CD14-positive monocyte (primary cell): Measurements from ENCODE around the gene APOB. TPM values are rescaled to one million over a fixed set of nuclear protein-coding genes. Genes with fewer than 3 reads are reported as not detected.

Experiments
- DNase-seq, 3 donors: peaks; one replicate each; pipeline ENCODE4 v3.0.0-alpha.2; 2011 to 2022
- H2AFZ ChIP-seq: 2 replicates; pipeline ENCODE4 v1.6.0; 2012; ENCODE audit warnings: mild to moderate bottlenecking, low read depth, low read length, inconsistent platforms; ENCODE audit not compliant: insufficient read depth, poor library complexity, severe bottlenecking
- H3K27ac ChIP-seq, 2 donors: 1 replicate in 1 of 2; 2 replicates in 1 of 2; pipeline ENCODE4 v1.5.1; 2012 to 2013; ENCODE audit warnings: low read length in 2 of 2, control low read depth in 1 of 2, inconsistent platforms in 1 of 2, low read depth in 1 of 2, mild to moderate bottlenecking in 1 of 2
- H3K27me3 ChIP-seq, 2 donors: one replicate each; pipeline versions ENCODE4 v1.6.0 to v1.6.1; 2011 to 2013; ENCODE audit warnings: low read length in 2 of 2; ENCODE audit not compliant: control insufficient read depth in 2 of 2, insufficient read depth in 2 of 2
- H3K36me3 ChIP-seq, 2 donors: replicated peaks in 1 of 2; 1 replicate in 1 of 2; 2 replicates in 1 of 2; pipeline versions ENCODE4 v1.5.1 to v1.6.1; 2012 to 2013; ENCODE audit warnings: low read length in 2 of 2, control low read depth in 1 of 2, inconsistent platforms in 1 of 2, mild to moderate bottlenecking in 1 of 2; ENCODE audit not compliant: insufficient read depth in 2 of 2, control insufficient read depth in 1 of 2
- H3K4me1 ChIP-seq, 2 donors: 1 replicate in 1 of 2; 2 replicates in 1 of 2; pipeline versions ENCODE4 v1.5.1 to v1.6.1; 2012 to 2013; ENCODE audit warnings: low read length in 2 of 2, control low read depth in 1 of 2, inconsistent platforms in 1 of 2, mild to moderate bottlenecking in 1 of 2, moderate library complexity in 1 of 2; ENCODE audit not compliant: insufficient read depth in 2 of 2, control insufficient read depth in 1 of 2
- H3K4me2 ChIP-seq: replicated peaks from 2 replicates; pipeline ENCODE3; 2012; ENCODE audit warnings: low read length, moderate library complexity, mild to moderate bottlenecking; ENCODE audit not compliant: poor library complexity, severe bottlenecking; ENCODE audit errors: extremely low read depth
- H3K4me3 ChIP-seq, 3 experiments: fragments of 200-600 bp in 1 of 3; sonication (generic) in 1 of 3; replicated peaks in 1 of 3; 1 replicate in 2 of 3; 2 replicates in 1 of 3; pipeline ENCODE4 v1.5.1; 2011 to 2013; ENCODE audit warnings: low read length in 3 of 3, mild to moderate bottlenecking in 3 of 3, control low read depth in 2 of 3, low read depth in 2 of 3, inconsistent platforms in 1 of 3, moderate library complexity in 1 of 3
- H3K79me2 ChIP-seq: 2 replicates; pipeline ENCODE4 v1.6.0; 2012; ENCODE audit warnings: mild to moderate bottlenecking, control low read depth, inconsistent platforms, low read length, moderate library complexity; ENCODE audit not compliant: insufficient read depth
- H3K9ac ChIP-seq: 2 replicates; pipeline ENCODE4 v1.6.0; 2017; ENCODE audit warnings: low read length, mild to moderate bottlenecking; ENCODE audit not compliant: insufficient read depth, poor library complexity, severe bottlenecking
- H3K9me3 ChIP-seq, 2 donors: replicated peaks in 1 of 2; 1 replicate in 1 of 2; 2 replicates in 1 of 2; pipeline versions ENCODE4 v1.5.1 to v1.6.1; 2012 to 2013; ENCODE audit warnings: low read length in 2 of 2, control low read depth in 1 of 2; ENCODE audit not compliant: control insufficient read depth in 1 of 2, insufficient read depth in 1 of 2
- H4K20me1 ChIP-seq: 2 replicates; pipeline ENCODE4 v1.6.0; 2012; ENCODE audit warnings: mild to moderate bottlenecking, low read length, control low read depth, moderate library complexity; ENCODE audit not compliant: insufficient read depth
- H3K27ac Mint-ChIP-seq, 7 donors: one replicate each; pipeline ENCODE4 v1.8.0; 2020; ENCODE audit warnings: mild to moderate bottlenecking in 7 of 7, mixed read lengths in 7 of 7, moderate library complexity in 6 of 7, inconsistent platforms in 2 of 7
- H3K27me3 Mint-ChIP-seq, 3 donors: one replicate each; pipeline ENCODE4 v1.8.0; 2021 to 2022; ENCODE audit warnings: low read depth in 3 of 3, mild to moderate bottlenecking in 3 of 3, mixed read lengths in 3 of 3, moderate library complexity in 3 of 3, inconsistent platforms in 1 of 3
- H3K36me3 Mint-ChIP-seq, 2 donors: one replicate each; pipeline ENCODE4 v1.8.0; 2020; ENCODE audit warnings: mixed read lengths in 2 of 2, inconsistent platforms in 1 of 2, mild to moderate bottlenecking in 1 of 2
- H3K4me1 Mint-ChIP-seq: one replicate; pipeline ENCODE4 v1.8.0; 2020; ENCODE audit warnings: mild to moderate bottlenecking, mixed read lengths
- H3K4me3 Mint-ChIP-seq, 2 donors: one replicate each; pipeline ENCODE4 v1.8.0; 2020; ENCODE audit warnings: mild to moderate bottlenecking in 2 of 2, mixed read lengths in 2 of 2, moderate library complexity in 1 of 2
- H3K9me3 Mint-ChIP-seq, 7 donors: one replicate each; pipeline ENCODE4 v1.8.0; 2020 to 2022; ENCODE audit warnings: mixed read lengths in 7 of 7, mild to moderate bottlenecking in 6 of 7, moderate library complexity in 6 of 7, inconsistent platforms in 2 of 7
- WGBS: methylation state at CpG from one replicate; pipeline ENCODE4 v1.1.5; 2013; ENCODE audit warnings: missing lambda C conversion rate; ENCODE audit not compliant: insufficient coverage; 5-methylcytosine and 5-hydroxymethylcytosine counted together
- intact Hi-C, 2 donors: fragments of 100-400 bp; cut with micrococcal nuclease; formaldehyde crosslinking; loops; one replicate each; pipeline versions ENCODE4 v1.15.0 to v1.15.1; 2023
- polyA plus RNA-seq, 3 donors: library from polyadenylated mRNA; depleted of rRNA in 1 of 3; unstranded in 2 of 3; stranded (reverse) in 1 of 3; fragments of 300-500 nt in 2 of 3; fragments of >200 nt in 1 of 3; fragmentation: Illumina TruSeq in 2 of 3; gene quantifications; 1 replicate in 2 of 3; 2 replicates in 1 of 3; pipeline ENCODE4 v1.2.3, GENCODE V29; 2012 to 2021
- TF ChIP-seq, protein P1 (sequence below): fragments of 200-600 bp; IDR thresholded peaks from one replicate; pipeline ENCODE4 v1.8.0; 2022; ENCODE audit warnings: antibody characterized with exemption, mild to moderate bottlenecking

APOB gene
- polyA plus RNA-seq, 3 donors: 0.02 TPM; not detected in 2

DNA sequence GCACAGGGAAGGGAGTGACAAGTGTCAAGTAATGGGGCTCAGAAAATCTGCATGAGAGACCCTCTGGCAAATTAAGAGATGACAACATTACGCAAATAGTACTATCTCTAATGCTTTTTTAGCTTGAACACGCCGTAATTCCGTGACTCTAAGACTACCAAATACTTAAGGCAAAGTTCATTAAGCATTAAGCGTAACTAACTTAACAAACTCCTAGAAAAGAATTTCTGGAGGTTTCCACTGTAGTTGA lies 1.2 kb downstream of the APOB start:
- H4K20me1 ChIP-seq: no peaks in the 10 kb centered on the region
- no CpG with 5 or more reads among the region's 5 CpGs for WGBS
- H3K4me3 ChIP-seq: no peak overlapping the region
- peaks cover 4 to 21% of the 10 kb centered on the region in 2 donors for H3K27me3 ChIP-seq
- H3K4me2 ChIP-seq: no peak overlapping the region
- H3K27ac ChIP-seq: no peak overlapping the region
- no peaks in the 10 kb centered on the region for H3K36me3 ChIP-seq
- no peak overlapping the region for H3K4me3 Mint-ChIP-seq
- intact Hi-C loops: loop anchor here (2.0 to 10.0 kb wide), 3 partner anchors 274 to 1312 kb away; no protein-coding TSS in a partner anchor
- H3K9me3 ChIP-seq: peaks cover 0 to 4% of the 10 kb centered on the region in 2 donors
- H3K27me3 Mint-ChIP-seq: peaks cover 17 to 31% (median 28%) of the 10 kb centered on the region in 3 donors
- no peak for DNase-seq
- no peak overlapping the region for H2AFZ ChIP-seq
- H3K27ac Mint-ChIP-seq: no peak overlapping the region
- H3K36me3 Mint-ChIP-seq: no peaks in the 10 kb centered on the region
- no peaks in the 10 kb centered on the region for H3K79me2 ChIP-seq
- peaks cover 0 to 6% (median 0%) of the 10 kb centered on the region in 7 donors for H3K9me3 Mint-ChIP-seq
- H3K4me1 ChIP-seq: no peaks in the 10 kb centered on the region
- TF ChIP-seq, protein P1, sequence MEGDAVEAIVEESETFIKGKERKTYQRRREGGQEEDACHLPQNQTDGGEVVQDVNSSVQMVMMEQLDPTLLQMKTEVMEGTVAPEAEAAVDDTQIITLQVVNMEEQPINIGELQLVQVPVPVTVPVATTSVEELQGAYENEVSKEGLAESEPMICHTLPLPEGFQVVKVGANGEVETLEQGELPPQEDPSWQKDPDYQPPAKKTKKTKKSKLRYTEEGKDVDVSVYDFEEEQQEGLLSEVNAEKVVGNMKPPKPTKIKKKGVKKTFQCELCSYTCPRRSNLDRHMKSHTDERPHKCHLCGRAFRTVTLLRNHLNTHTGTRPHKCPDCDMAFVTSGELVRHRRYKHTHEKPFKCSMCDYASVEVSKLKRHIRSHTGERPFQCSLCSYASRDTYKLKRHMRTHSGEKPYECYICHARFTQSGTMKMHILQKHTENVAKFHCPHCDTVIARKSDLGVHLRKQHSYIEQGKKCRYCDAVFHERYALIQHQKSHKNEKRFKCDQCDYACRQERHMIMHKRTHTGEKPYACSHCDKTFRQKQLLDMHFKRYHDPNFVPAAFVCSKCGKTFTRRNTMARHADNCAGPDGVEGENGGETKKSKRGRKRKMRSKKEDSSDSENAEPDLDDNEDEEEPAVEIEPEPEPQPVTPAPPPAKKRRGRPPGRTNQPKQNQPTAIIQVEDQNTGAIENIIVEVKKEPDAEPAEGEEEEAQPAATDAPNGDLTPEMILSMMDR: no peak
- H3K9ac ChIP-seq: no peak overlapping the region
- peaks cover 3% of the 10 kb centered on the region for H3K4me1 Mint-ChIP-seq

DNA sequence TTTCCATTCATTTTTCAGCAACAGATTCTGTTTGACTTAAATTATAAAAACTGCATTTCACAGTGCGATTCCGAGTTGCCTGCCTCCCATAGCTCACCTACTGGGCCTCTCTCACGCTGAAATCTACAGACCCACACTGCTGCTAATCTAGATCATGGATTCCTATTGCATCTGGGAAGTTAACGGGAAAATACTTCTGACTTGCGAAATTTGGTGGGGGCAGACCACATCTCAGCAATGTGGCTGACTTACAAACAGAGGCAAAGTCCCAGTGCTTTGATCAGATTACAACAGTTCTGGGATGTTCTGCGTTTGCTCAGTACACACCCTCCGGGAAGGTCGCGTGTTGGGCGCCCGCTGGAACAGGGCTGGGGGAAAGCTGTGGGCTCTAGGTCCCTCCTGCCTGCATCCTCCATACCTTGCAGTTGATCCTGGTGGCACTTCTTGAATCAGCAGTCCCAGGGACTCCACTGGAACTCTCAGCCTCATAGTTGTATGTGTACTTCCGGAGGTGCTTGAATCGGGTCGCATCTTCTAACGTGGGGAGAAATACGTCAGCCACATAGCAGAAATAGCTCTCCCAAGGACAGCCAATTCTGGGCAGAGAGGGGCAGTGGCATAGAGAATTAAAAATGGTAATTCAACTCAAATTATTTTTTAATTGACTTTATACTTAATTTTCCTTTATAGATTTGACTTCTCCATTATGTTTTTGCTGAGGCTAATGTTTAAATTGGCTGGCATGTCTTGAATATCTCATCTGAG lies 1.7 kb downstream of the APOB start:
- TF ChIP-seq, protein P1: no peak
- H3K9me3 Mint-ChIP-seq: peaks cover 0 to 6% (median 0%) of the 10 kb centered on the region in 7 donors
- peaks cover 4 to 21% of the 10 kb centered on the region in 2 donors for H3K27me3 ChIP-seq
- 94% methylated on average over 10 of the region's 16 CpGs for WGBS
- no peak overlapping the region for H3K9ac ChIP-seq
- peaks cover 17 to 31% (median 27%) of the 10 kb centered on the region in 3 donors for H3K27me3 Mint-ChIP-seq
- no peak overlapping the region for H2AFZ ChIP-seq
- H3K4me2 ChIP-seq: no peak overlapping the region
- no peak for DNase-seq
- H3K27ac ChIP-seq: no peak overlapping the region
- no peaks in the 10 kb centered on the region for H3K4me1 ChIP-seq
- H3K4me1 Mint-ChIP-seq: peaks cover 3% of the 10 kb centered on the region
- intact Hi-C loops: loop anchor here (2.0 to 10.0 kb wide), 3 partner anchors 275 to 1313 kb away; no protein-coding TSS in a partner anchor
- no peaks in the 10 kb centered on the region for H3K36me3 ChIP-seq
- no peak overlapping the region for H3K4me3 Mint-ChIP-seq
- no peak overlapping the region for H3K27ac Mint-ChIP-seq
- peaks cover 0 to 4% of the 10 kb centered on the region in 2 donors for H3K9me3 ChIP-seq
- no peaks in the 10 kb centered on the region for H3K36me3 Mint-ChIP-seq
- no peaks in the 10 kb centered on the region for H3K79me2 ChIP-seq
- H4K20me1 ChIP-seq: no peaks in the 10 kb centered on the region
- H3K4me3 ChIP-seq: no peak overlapping the region
